Measurements from ENCODE around the gene LIAS.

DNA sequence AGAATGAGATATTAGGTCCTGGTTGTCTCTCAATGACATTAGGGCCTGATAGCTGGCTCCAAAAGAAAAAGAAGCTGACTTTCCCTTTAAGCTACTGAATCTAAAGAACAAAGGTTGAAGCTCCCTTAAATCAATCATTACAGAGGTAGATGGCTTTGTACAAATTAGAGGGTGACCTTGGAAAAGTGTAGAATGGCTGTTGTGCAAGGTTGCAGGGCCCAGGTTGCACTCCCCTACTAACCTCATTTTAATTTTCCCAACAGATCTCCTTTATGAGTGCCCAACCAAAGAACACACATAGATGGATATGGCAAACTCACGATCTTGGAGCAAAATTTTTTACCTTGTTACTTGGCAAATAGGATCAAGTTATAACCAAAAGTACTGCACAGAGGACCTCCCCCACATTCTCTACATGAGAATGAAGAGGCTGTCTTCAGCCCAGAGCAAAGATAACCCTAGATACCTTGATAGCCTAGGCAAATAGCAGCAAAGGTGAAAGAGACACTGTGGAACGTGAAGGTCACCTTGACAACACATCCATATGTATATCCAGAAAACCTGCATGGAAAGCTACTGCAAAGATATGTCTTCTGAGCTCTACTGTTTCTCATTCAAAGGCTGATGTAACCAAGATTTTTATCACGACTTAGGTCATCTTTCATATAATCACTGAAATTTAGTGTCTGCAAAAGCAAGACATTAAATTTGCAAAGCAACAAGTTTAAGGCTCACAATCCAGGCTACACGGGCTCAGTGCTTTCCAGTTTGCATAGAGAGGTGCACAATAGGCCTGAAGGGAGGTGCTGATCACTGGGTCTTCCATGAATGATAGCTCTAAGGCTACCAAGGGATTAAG, 29.2 kb upstream of the LIAS start:
- TF ChIP-seq, protein P1, sequence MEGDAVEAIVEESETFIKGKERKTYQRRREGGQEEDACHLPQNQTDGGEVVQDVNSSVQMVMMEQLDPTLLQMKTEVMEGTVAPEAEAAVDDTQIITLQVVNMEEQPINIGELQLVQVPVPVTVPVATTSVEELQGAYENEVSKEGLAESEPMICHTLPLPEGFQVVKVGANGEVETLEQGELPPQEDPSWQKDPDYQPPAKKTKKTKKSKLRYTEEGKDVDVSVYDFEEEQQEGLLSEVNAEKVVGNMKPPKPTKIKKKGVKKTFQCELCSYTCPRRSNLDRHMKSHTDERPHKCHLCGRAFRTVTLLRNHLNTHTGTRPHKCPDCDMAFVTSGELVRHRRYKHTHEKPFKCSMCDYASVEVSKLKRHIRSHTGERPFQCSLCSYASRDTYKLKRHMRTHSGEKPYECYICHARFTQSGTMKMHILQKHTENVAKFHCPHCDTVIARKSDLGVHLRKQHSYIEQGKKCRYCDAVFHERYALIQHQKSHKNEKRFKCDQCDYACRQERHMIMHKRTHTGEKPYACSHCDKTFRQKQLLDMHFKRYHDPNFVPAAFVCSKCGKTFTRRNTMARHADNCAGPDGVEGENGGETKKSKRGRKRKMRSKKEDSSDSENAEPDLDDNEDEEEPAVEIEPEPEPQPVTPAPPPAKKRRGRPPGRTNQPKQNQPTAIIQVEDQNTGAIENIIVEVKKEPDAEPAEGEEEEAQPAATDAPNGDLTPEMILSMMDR (IDR thresholded peaks at IDR 0.05): no peak
- TF ChIP-seq POLR2A (IDR thresholded peaks at IDR 0.05) (no peak), POLR2AphosphoS5 (IDR thresholded peaks at IDR 0.05) (no peak)
